Stimulated activated CD4-positive, alpha-beta T cell treated with anti-CD3 and anti-CD28 coated beads, Interleukin-4, amount 100 ng/mL, for 48 hours (primary cell): ENCODE results near the gene RIPPLY2.

Experiments used
- DNase-seq, 2 donors: peaks; one replicate each; pipeline ENCODE4 v3.0.0-alpha.2; 2020; ENCODE audit warnings: low read depth in 2 of 2

Gene RIPPLY2

GRCh38 chr6:83905648-83906047, 52.5 kb downstream of the RIPPLY2 start:
- DNase-seq, result no peak
